SKM-1 (cell line): ENCODE results near the gene SHISA5.

Experiments
- DNase-seq: peaks from one replicate; lab custom pipeline; 2025; ENCODE audit not compliant: unreplicated experiment; lab: John Stamatoyannopoulos, UW

Gene SHISA5

DNA sequence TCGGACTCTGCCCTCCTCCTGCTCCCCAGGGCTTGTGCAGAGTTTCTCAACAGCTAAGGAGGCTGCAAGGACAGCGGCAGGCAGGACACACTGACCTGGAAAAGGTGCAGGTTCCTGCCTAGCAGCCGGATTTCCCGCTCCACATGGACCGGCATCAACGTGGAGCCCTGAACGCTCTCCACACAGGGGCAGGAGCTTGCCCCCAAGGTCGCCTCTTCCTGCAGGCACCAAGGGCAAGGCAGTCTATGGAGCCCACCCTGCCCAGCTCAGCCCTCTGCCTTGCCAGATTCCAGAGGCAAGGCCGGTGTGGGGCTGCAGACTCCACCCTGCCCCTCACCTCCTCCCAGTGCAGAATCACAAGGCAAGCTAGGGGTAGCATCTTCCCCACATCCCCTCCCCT is 84.8 kb downstream of the SHISA5 start:
- DNase-seq = no peak

DNA sequence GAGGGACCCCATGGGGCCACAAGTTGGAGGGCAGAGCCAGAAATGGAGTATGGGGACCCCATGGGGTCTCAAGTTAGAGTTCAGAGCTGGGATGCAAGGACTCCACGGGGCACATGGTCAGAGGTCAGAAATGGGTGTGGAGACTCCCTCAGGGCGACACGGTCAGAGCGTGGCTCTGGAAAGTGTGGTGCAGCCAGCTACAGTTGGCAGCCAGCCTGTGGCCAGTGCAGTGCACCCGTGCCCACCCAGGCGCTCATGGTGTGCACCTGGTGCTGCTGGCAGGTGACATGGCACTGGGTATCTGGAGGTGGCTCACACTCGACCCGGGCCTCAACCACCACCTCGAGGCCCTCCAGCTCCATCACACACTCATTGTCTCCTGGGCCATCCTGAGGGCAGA is 85.3 kb downstream of the SHISA5 start:
- DNase-seq = no peak

DNA sequence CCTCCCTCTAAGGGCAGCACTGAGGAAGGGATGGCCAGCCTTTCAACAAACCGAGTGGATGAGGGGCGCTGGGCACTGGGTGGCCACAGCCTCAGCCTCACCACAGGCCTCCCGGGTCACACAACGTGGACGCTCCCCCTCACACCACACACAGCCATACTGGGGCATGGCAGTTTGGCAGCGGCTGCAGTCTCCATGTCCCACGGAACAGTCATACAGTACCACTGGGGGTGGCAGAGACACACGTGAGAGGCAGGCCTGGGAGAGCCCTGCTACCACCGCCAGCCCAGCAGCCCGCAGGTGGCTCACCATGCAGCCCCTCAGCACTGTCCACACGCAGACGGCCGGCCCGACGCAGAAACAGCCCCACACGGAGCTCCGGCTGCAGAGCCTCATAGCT is 85.8 kb downstream of the SHISA5 start:
- no peak for DNase-seq
